HG02588 (cell line): Measurements from ENCODE around the gene CBY2.
"Not testable (repeated sequence)": the region's sequence is repeated elsewhere in the genome, so short reads cannot be mapped to it uniquely, and the experiment has no call there.

Experiments used
- ATAC-seq: cut with Tn5 transposase; IDR thresholded peaks from one replicate; pipeline ENCODE4 v1.9.1; 2021; ENCODE audit warnings: mild to moderate bottlenecking, moderate library complexity; ENCODE audit not compliant: unreplicated experiment

CBY2 gene, protein sequence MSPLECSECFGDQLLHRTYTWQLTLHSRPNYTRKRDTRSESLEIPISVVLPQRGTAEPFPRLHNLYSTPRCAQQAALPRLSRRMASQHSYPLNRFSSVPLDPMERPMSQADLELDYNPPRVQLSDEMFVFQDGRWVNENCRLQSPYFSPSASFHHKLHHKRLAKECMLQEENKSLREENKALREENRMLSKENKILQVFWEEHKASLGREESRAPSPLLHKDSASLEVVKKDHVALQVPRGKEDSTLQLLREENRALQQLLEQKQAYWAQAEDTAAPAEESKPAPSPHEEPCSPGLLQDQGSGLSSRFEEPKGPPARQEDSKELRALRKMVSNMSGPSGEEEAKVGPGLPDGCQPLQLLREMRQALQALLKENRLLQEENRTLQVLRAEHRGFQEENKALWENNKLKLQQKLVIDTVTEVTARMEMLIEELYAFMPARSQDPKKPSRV

DNA sequence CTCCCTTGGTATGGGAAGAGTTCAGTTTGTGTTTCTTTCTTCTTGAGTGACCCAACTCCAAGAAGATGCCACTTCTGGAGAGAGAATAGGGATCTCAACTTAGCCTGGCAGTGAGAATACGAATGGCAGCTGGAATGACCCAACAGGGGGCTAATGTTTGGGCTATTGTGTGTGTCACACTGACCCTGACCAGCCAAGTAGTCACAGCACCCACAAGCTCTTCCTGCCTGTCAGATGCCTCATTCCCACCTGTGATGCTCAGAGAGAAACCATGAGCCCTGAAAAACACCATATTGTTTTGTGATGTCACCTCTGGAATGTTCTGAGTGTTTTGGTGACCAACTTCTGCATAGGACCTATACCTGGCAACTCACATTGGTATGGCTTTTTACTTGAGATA is at the start of gene CBY2:
Gene CBY2 (plus strand): TSS at position 233 of the 400 bp plus-strand sequence. CDS start 71 bp downstream, at position 304.
- no peak for ATAC-seq

- no peak for ATAC-seq
These were observed 47.3 kb upstream of the CBY2 start for GRCh38 chr13:45654633-45655349.

DNA sequence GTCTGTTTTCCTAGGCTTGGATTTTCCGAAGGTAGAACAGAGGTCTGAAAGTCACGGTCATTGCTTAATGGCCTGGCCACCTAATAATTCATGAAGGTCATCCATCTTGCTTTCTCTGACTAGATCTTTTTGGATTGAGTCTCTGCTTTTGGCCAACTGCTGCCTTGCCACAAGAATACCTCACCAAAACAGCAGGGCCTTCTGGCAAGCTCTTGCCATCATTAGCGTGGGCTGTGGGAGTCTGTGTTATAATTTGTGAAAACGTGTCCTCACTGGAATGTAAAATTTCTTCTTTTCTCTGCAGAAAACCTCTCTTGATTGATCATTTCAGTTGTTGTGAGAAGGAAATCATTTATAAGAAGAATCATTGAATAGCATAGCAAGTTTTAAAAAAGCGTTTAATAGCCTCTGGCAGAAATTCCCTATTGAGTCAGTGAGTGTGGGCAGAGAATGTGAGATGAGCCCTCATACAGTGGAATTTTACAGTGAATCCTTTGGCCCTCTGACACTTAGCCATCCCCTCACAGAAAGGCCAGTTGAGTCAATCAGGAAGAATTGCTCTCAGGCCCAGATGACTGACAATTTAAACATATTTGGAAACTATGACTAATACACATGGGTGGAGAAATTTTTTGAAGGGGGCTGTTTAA is 43.4 kb upstream of the CBY2 start:
- ATAC-seq: no peak

DNA sequence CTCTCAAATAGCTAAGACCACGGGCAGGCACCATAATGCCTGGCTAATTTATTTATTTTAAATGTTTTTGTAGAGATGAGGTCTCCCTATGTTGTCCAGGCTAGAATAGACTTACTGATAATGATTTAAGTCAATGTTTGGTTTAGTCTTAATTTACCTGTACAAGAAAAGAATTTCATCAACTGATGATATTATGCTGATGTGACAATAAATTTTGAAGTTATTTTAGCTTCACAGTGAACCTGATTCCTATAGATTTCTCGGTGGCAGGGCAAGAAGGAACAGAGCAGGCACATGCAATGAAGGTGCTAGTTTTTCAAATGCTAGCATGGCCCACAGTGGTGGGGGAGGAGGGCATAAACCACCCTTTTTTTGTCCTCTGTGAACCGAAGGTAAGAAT is 42.6 kb upstream of the CBY2 start:
- ATAC-seq: no peak

DNA sequence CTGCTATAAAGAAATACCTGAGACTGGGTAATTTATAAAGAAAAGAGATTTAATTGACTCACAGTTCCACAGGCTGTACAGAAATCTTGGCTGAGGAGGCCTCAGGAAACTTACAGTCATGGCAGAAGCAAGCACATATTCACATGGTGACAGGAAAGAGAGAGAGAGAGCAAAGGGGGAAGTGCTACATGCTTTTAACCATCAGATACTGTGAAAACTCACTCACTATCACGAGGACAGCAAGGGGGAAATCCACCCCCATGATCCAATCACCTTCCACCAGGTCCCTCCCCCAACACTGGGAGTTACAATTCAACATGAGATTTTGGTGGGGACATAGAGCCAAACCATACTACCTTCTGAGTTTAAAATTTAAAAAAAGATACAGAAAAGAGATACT is 41.7 kb upstream of the CBY2 start:
- not testable (repeated sequence) for ATAC-seq

DNA sequence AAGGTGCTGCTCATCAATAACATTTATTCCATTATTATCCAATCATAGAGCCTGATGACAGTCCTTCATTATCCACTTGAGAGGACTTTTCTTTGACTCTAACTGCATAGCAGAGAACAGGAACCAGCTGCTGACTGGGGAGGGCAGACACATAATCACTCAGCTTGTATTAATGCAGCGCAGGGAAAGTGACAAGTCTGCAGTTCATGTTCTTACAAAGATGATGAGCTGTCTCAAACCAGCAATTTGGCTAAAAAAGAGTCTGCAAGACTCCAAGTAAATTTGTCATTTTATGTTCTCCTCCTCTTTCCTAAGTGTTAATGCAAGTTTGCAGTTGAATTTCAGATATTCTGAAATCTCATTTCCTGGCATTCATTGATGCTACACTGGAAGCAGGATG is 40.0 kb upstream of the CBY2 start:
- ATAC-seq: no peak

DNA sequence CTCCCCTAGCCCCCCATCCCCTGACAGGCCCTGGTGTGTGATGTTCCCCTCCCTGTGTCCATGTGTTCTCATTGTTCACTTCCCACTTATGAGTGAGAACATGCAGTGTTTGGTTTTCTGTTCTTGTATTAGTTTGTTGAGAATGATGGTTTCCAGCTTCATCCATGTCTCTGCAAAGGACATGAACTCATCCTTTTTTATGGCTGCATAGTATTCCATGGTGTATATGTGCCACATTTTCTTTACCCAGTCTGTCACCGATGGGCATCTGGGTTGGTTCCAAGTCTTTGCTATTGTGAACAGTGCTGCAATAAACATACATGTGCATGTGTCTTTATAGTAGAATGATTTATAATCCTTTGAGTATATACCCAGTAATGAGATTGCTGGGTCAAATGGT is 39.2 kb upstream of the CBY2 start:
- ATAC-seq: not testable (repeated sequence)

GRCh38 chr13:45669626-45670025 is 32.5 kb upstream of the CBY2 start:
- ATAC-seq: not testable (repeated sequence)

- no peak for ATAC-seq
These were observed 31.8 kb upstream of the CBY2 start for GRCh38 chr13:45670189-45670885.

DNA sequence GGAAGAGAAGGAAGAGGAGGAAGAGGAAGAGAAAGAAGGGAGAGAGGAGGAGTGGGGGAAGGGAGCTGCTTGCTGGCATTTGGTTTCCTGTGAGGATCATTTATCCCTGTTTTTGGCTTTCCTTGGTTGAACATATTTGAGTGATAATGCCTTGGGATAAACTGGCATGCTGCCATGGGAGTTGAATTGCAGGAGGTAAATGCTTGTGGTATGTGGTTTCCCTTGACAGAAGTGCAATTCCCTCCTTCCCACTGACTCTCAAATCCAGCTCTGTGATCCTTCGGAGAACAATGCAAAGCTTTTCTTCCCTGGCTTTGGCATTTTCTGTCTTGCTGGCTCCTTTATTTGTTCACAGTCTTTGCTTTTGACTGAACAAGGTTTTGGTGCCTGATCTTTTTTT is 27.2 kb upstream of the CBY2 start:
- ATAC-seq: no peak

GRCh38 chr13:45678282-45678681 is 23.8 kb upstream of the CBY2 start:
- ATAC-seq: no peak

DNA sequence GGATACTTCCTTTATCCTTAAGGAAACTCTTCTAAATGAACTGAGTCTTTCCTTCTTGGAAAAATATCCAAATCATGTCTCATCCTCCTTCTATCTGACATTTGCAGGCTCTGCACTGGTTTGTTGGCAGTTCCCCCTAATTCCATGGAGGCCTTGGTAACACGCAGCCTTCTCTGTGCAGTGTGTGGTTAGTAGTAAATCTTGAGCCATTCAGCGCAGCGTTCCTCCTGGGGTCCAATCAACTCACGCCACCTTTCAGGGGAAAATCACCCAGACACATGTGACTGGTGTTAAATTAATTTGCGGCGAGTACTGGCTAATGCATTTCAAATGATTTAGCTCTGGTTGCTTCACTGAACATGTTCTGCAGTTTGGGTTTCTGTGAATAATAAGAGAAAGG is 21.0 kb upstream of the CBY2 start:
- no peak for ATAC-seq

- ATAC-seq: no peak
These were observed 19.6 kb upstream of the CBY2 start for GRCh38 chr13:45682494-45683008.

DNA sequence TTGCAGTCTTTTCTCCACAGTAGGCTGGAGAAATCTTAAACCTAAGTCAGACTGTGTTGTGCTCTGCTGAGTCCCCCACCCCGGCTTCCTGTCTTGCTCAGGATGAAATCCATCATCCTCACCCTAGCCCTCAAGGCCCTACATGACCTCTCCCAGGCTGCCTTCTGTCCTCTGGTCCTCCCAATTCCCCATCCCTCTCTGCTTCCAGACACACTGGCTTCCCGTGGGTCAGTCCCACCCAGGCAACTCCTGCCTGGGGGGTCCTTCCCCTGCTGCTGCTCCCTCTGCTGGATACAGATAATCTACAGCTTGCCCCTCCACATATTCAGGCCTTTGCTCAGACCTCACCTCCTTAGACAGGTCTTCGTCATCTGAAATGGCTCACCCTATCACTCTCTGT is 18.4 kb upstream of the CBY2 start:
- no peak for ATAC-seq

DNA sequence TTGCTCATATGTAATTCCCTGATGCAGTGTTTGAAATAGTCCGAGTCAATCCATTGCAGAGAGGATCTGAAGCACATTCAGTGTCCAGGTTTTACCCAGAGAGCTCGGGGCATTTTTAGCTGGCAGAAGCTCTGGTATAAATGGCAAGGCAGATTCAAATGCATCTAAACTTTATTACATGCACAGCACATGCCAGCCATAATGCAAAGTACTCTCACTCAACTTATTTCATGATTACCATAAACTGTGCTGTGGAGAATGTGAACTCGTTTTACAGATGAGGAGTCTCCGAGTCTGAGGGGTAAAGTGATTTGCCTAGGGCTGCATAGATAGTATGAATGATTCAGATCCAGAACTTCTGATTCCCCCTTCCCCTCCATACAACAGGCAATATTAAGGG is 13.5 kb upstream of the CBY2 start:
- no peak for ATAC-seq

- ATAC-seq: no peak
These were observed 11.5 kb upstream of the CBY2 start for GRCh38 chr13:45690636-45691035.

DNA sequence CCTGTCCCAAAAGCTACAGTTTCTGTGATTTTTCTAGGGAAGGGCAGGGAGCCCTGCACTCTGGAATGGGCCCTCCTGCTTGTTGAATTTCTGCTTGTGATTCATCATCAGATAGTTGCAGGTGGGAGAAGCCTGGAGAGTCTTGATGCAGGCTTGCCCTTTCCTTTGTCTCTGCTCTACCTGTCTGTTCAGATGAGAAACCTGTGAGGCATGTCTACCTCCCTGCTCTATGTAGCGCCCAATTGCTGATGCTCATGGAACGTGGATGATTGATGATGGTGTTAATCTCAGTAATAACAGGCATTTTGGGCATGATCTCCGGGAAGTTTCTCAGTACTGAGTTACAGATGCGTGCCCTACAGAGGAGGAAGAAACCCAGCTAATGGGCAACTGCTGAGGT is 10.9 kb upstream of the CBY2 start:
- no peak for ATAC-seq

GRCh38 chr13:45691667-45692066 is 10.5 kb upstream of the CBY2 start:
- ATAC-seq: no peak

DNA sequence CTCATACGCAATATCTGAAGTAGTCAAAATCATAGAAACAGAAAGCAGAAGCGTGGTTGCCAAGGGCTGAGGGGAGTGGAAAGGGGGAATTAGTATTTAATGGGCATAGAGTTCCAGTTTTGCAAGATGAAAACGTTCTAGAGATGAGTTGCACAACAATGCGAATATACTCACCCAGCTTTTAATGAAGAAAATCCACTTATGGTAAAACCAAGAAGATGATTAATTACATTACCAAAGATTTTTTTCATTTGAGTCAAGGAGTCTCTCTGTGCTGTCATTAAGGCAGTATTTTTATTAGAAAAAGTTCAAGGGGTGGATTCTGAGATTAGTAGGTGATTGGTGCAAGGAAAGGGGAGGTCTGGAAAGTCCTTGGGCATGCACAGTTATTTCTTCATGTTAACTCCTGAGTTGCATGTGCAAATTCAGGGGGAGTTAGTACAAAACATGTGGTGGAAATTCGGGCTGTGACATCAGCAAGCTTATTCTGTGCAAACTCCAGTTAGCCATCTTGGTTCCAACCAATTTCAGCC is 6.9 kb upstream of the CBY2 start:
- ATAC-seq: peak; percentile 58

DNA sequence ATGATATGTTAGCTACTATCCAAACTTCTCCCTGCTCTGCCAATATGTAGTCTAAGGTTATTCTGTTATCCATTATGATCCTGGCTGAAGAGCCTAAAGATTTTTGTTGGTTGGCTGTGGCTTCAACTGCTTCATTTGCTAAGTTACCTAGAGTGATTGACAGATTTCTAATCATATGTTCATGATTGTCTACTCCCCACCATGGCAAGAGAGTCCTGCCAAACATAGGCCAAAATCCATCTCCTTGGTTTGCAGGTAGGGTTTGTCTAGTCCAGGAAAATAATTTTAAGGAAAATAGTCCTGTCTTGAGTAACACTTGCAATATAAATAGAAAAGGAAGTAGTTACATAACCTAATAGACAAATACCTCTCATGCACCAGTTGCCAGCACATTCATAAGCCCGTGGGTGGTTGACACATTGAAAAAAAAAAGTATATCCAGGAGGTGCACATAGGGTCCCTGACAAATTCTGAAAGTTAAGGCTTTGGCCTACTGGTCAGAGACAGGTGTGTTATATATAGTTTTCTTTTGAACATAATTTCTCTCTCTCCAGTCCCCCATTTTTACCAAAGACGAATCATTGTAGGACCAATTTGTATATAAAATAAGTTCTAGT is 5.4 kb upstream of the CBY2 start:
- ATAC-seq: no peak
